Measurements from ENCODE around the gene TSPAN4.
A peak's percentile ranks its signal among the peaks of the same experiment; 100 is the strongest.

TSPAN4 gene

DNA sequence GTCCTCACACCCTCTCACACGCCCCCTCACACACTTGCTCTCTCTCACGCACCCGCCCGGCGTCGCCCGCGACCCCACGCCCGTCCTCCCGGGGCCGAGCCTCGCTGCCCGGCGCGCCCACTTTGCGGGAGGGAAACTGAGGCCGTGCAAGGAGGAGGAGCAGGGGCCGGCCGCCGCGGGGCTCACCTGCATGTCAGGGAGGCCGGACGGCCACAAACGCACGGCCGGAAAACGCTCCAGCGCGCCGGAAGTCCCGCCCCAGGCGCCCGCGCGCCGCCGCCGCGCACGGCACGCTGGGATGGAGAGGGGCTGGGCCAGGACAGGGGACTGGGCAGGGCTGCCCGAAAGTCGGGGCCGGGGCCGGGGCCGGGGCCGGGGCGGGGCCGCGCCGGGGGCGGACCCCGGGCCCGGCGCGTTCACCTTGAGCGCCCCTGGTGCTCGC lies 68.0 kb downstream of the TSPAN4 start, which contains the start of gene CHID1:
Gene CHID1, minus strand, starts transcription at position 222 of the 442 bp plus-strand sequence. CDS start 5,994 bp downstream, outside the sequence.
- no peak for TF ChIP-seq CTCF (IDR thresholded peaks at IDR 0.05; ENCODE audit: low read depth, low read length)
- peak within 1 kb of the TSS; percentile 85 for H3K4me3 ChIP-seq (ENCODE audit: low read depth, low read length)

- no peak for TF ChIP-seq CTCF (IDR thresholded peaks at IDR 0.05; ENCODE audit: low read depth, low read length)
Measured at GRCh38 chr11:911031-911889, 68.6 kb downstream of the TSPAN4 start.

GRCh38 chr11:911890-912219 lies 69.2 kb downstream of the TSPAN4 start:
- TF ChIP-seq CTCF (IDR thresholded peaks at IDR 0.05; ENCODE audit: low read depth, low read length): no peak
- H3K4me3 ChIP-seq (ENCODE audit: low read depth, low read length): no peak overlapping the region

More at GRCh38 chr11:911031-911889, 68.6 kb downstream of the TSPAN4 start:
- H3K4me3 ChIP-seq (ENCODE audit: low read depth, low read length): peak overlapping the region; percentile 85

DNA sequence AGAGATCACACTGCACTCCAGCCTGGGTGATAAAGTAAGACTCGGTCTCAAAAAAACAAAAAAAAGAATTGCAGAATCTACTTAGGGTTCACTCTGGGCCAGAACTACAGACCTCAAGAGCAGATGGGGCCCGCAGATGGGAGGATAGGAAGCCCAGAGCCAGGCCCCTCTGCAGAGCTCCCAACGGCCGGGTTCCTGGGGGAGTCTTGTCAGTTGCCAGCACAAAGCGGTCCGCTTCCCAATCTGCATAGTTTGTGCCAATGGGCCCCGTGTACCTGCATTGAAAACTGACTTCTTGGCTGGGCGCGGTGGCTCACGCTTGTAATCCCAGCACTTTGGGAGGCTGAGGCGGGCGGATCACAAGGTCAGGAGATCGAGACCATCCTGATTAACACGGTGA lies 69.6 kb downstream of the TSPAN4 start:
- no peak overlapping the region for H3K4me3 ChIP-seq (ENCODE audit: low read depth, low read length)
- no peak for TF ChIP-seq CTCF (IDR thresholded peaks at IDR 0.05; ENCODE audit: low read depth, low read length)

DNA sequence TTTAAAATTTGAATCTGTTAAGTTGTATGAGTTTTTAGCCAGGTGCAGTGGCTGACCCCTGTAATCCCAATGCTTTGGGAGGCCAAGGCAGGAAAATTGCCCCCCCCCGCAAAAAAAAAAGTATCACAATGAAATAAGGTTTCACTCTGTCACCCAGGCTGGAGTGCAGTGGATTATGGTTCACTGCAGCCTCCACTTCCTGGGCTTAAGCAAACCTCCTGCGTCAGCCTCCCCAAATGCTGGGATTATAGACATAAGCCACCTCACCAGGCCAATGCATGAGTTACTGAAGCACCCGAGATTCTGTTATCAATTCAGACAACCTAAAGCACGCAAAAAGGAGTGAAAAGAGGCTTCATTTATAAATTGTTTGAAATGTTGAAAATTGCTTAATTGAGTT lies 70.4 kb downstream of the TSPAN4 start:
- H3K4me3 ChIP-seq (ENCODE audit: low read depth, low read length): no peak overlapping the region
- TF ChIP-seq CTCF (IDR thresholded peaks at IDR 0.05; ENCODE audit: low read depth, low read length): no peak

GRCh38 chr11:914204-914603 lies 71.6 kb downstream of the TSPAN4 start:
- no peak for TF ChIP-seq CTCF (IDR thresholded peaks at IDR 0.05; ENCODE audit: low read depth, low read length)
- H3K4me3 ChIP-seq (ENCODE audit: low read depth, low read length): no peak overlapping the region

DNA sequence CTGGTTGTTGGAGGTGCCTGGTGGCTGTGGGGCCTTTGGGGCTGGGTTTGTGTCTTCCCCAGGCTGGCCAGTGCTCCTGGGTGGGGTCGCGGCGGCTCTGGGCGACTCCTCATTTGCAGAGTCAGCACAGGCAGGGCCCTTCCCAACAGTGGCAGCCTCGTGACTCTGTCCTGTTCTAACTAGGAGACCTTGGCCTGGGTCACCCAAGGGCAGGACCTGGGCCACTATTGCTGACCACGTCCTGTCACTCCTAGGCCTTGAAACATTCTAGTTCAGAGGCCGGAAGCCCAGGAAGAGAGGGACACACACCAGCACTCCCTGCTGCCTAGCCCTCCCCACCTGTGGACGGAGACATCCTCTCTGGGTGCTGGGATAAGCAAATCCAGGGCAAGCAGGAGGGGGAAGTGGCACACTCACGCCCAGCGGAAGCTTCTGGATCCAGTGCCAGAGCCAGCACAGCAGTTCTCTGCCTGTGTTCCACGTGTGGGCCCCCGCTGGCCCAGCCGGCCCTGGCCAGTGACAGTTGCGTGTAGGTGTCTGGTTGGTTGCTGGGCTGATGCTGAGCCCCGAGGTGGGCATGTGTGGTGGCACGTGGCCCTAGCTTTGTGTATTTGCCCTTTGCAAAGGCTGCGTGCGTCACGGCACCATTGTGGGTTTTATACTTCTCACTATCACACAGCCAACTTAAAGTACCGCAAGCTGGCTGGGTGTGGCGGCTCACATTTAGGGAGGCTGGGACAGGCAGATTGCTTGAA lies 72.3 kb downstream of the TSPAN4 start:
- no peak for TF ChIP-seq CTCF (IDR thresholded peaks at IDR 0.05; ENCODE audit: low read depth, low read length)
- H3K4me3 ChIP-seq (ENCODE audit: low read depth, low read length): no peak overlapping the region

Measured in WI38 (cell line).